Measurements from ENCODE around the gene POTEB3.
"Not testable (repeated sequence)": the region's sequence is repeated elsewhere in the genome, so short reads cannot be mapped to it uniquely, and the experiment has no call there.

DNA sequence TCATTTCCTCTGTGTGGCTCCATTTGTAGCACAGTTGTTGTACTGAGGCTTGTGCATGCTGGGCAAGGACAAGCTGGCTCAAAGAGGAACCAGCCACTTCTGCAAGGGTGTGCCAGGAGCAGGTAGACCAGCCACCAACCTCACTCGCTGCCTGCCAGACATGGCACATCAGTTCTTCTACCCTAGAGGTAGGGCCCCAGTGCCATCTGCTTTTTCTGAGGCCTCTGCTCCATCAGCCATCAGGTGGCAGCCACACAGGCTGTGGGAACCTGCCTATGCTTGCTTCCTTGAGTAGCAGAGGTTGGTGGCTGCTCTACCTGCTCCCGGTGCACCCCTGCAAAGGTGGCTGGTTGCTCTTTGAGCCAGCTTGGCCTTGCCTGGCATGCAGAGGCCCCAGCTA is 42.6 kb downstream of the POTEB3 start:
- TF ChIP-seq, protein P1, sequence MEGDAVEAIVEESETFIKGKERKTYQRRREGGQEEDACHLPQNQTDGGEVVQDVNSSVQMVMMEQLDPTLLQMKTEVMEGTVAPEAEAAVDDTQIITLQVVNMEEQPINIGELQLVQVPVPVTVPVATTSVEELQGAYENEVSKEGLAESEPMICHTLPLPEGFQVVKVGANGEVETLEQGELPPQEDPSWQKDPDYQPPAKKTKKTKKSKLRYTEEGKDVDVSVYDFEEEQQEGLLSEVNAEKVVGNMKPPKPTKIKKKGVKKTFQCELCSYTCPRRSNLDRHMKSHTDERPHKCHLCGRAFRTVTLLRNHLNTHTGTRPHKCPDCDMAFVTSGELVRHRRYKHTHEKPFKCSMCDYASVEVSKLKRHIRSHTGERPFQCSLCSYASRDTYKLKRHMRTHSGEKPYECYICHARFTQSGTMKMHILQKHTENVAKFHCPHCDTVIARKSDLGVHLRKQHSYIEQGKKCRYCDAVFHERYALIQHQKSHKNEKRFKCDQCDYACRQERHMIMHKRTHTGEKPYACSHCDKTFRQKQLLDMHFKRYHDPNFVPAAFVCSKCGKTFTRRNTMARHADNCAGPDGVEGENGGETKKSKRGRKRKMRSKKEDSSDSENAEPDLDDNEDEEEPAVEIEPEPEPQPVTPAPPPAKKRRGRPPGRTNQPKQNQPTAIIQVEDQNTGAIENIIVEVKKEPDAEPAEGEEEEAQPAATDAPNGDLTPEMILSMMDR (IDR thresholded peaks at IDR 0.05): not testable (repeated sequence)
- TF ChIP-seq POLR2A (IDR thresholded peaks at IDR 0.05): not testable (repeated sequence)

All from uterus (tissue), 2 donors.